ENCODE results near the gene PHF3.

DNA sequence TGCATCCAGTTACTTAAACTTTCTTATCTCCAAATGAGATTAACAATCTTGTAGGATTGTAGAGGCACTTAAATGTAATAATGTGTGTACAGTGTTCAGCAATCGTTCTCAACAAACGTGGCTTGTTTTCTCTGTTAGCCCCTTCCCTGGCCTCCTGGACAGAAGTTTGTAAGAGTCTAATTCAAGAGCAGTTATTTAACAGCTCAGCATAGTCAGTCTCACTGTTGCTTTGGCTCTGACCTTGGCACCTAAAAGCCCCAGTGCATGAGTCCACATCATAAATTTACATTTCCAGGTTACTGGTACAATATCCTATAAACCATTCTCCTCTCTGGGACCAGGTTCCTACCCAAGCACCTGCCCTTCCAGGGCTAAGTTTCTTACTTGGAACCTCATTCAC is 11.5 kb upstream of the PHF3 start:
- TF ChIP-seq, protein P1, sequence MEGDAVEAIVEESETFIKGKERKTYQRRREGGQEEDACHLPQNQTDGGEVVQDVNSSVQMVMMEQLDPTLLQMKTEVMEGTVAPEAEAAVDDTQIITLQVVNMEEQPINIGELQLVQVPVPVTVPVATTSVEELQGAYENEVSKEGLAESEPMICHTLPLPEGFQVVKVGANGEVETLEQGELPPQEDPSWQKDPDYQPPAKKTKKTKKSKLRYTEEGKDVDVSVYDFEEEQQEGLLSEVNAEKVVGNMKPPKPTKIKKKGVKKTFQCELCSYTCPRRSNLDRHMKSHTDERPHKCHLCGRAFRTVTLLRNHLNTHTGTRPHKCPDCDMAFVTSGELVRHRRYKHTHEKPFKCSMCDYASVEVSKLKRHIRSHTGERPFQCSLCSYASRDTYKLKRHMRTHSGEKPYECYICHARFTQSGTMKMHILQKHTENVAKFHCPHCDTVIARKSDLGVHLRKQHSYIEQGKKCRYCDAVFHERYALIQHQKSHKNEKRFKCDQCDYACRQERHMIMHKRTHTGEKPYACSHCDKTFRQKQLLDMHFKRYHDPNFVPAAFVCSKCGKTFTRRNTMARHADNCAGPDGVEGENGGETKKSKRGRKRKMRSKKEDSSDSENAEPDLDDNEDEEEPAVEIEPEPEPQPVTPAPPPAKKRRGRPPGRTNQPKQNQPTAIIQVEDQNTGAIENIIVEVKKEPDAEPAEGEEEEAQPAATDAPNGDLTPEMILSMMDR (IDR thresholded peaks at IDR 0.05): no peak
- TF ChIP-seq ZFP36 (IDR thresholded peaks at IDR 0.05; ENCODE audit: borderline replicate concordance, partially characterized antibody): no peak
- no peak for TF ChIP-seq MAZ (IDR thresholded peaks at IDR 0.05; ENCODE audit: borderline replicate concordance, low read depth, low read length)
